DOHH2 (cell line): ENCODE data around the gene JAG2.

Experiments
- EZH2phosphoT487 ChIP-seq: fragments of 200-600 bp; sonication (generic); IDR thresholded peaks from 2 replicates; pipeline ENCODE4 v1.6.1; 2017; ENCODE audit warnings: borderline replicate concordance, mild to moderate bottlenecking, antibody characterized with exemption, low read length, moderate library complexity, mixed read lengths
- TF ChIP-seq, protein P1 (sequence below): fragments of 200-600 bp; sonication (generic); IDR thresholded peaks from one replicate; pipeline ENCODE4 v1.5.1; 2014; ENCODE audit warnings: antibody characterized with exemption, mild to moderate bottlenecking, low read depth, low read length; ENCODE audit not compliant: poor library complexity, severe bottlenecking

DNA sequence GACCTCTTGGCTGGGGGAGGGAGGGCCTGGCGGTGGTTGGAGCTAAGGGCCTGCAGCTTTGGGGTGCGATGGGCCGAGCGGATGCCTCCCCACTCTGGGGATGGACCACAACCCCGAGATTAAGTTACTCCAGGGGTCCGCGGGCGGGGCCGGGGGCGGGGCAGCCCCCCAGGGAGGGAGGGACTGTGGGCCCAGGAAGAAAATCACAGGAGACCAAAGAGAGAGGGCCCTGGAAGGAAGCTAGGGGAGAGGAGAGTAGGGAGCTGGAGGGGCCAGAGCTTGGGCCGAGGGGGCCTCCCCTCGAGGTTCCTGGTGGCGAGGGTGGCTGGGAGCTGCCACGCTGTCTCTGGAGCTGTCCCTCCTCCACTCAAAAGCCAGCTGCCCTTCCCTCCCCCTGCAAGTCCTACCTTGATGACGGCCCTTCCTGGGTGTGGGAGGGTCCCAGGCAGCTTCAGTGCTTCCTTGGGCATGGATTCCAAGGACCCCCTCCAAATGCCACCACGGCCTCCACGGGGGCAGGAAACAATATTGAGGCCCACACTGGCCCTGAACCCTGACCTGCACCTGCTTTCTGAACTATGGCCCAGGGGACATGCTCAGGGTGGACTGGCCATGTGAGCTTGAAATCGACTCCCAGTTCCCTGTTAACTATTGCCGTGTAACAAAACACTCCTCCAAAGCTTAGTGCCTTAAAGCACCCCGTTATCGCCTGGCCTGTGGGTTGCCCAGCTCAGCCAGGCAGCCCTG lies 13.1 kb upstream of the JAG2 start:
- TF ChIP-seq, protein P1, sequence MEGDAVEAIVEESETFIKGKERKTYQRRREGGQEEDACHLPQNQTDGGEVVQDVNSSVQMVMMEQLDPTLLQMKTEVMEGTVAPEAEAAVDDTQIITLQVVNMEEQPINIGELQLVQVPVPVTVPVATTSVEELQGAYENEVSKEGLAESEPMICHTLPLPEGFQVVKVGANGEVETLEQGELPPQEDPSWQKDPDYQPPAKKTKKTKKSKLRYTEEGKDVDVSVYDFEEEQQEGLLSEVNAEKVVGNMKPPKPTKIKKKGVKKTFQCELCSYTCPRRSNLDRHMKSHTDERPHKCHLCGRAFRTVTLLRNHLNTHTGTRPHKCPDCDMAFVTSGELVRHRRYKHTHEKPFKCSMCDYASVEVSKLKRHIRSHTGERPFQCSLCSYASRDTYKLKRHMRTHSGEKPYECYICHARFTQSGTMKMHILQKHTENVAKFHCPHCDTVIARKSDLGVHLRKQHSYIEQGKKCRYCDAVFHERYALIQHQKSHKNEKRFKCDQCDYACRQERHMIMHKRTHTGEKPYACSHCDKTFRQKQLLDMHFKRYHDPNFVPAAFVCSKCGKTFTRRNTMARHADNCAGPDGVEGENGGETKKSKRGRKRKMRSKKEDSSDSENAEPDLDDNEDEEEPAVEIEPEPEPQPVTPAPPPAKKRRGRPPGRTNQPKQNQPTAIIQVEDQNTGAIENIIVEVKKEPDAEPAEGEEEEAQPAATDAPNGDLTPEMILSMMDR: no peak
- no peak for TF ChIP-seq EZH2phosphoT487
